Right hindlimb (tissue), 1 donor: ENCODE results near the gene MATN4.

Source experiments
- DNase-seq: peaks from one replicate; pipeline ENCODE4 v3.0.0-alpha.2; 2018

Gene MATN4

GRCh38 chr20:45340236-45340847, 32.2 kb upstream of the MATN4 start:
- no peak for DNase-seq

DNA sequence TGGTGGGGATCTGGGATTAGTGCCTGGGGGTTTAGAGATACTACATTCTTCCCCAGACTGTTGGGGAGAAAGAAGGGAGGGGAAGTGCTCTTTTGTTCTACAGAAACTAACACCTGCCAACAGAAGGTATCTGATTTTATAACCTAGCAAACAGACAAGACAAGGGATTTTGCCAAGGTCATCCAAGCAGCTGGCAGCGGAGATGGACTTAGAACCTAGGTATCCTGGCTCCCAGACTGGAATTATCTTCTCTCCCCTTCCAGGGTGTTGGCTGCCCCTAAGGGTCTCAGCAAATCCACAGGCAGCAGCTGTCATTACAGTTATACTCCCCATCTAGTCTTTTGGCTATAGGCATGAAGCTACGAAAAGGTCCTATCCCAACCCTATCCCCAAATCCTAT, 31.7 kb upstream of the MATN4 start:
- DNase-seq, result no peak

DNA sequence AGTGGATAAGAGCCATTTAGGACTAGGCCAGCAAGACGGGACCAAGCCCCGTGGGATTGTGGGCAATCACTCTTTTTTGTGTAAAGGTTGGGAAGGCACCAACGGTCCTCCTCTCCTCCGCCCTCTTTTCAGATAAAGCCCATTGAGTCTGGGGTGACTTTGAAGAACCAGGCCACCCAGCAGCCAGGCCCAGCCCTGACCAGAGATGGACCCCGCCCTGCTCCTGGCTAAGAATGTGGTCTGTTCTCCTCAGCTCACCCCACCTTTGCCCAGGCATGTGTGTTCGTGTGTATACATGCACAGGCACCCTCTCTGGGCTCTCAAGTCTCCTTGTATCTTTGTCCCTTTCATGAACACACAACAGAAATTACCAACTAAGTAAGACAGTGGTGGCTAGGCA, 31.0 kb upstream of the MATN4 start:
- DNase-seq, result no peak

DNA sequence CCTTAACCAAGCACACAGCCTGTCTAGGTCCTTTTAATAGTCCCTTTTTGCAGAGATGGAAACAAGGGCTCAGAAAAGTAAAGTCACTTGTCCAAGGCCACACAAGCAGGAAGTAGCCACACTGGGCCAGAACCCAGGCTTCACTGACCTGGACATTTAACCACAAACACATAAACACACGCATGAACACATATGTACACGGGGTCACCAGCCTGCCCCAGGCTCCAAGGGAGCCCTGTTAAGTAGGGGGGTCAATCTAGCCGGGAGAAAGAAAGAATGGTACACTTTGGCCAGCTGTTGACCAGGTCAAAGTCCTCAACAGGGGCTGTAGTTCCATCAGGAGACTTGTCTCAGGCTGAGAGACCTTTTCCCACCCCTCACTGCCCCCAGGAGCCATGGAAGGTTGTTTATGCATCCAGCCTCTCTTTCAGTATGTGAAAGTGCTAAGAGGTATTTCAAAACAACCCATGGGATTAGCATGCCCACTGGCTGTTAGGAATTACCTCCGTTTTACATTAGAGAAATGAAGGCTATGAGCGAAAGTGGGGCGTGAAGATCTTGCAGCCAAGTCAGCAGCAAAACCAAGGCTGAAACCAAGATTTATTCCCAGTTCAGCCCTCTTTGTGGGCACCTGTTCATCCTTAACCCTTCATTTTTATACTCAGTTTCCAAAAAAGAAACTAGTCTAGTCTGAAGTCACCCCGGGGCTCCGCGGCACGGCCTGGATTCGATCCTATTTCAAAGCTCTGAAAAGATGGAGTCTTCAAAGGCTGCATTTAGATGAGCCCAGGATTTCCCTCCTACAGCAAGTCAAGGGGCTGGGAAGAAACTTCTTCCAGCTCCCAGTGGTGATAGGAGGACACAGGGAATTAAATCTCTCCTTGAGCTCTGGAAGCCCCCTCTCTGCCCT, 30.3 kb upstream of the MATN4 start:
- no peak for DNase-seq

DNA sequence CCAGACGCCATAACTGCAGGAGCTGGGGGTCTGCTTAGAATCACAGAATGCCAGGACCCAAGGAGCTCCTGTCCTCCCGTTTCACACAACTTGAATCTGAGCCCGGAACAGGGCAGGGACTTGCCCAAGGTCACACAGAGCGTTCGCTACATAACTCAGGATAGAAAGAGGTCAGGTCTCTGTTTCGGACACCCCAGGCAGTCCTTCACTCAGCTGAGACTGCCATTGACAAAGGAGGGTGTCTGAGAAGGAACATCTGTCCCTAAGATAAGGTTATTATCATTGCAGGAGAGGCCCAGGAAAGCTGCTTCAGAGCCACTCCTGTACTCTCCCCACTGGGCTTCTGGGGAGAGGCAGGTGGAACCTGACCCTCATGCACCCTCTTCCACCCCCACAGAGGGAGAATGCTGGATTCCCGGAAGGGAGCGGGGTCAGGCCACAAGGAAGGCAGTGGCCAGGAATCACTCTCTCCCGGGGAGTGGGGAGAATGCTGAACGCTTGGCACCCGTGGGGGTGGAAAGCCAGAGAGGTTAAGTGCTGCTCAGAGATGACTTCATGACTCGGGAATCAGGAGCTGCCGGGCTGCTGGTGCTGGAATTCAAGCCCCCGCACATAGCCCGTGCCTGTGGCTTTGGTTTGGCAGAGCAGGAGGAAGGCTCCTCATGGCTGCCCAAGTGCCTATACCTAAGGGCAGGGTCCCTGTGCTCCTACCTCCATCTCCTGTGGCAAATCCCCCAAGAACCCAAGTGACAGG, 29.4 kb upstream of the MATN4 start:
- peak; percentile 46 for DNase-seq

GRCh38 chr20:45336530-45337366, 28.6 kb upstream of the MATN4 start:
- DNase-seq, result no peak

DNA sequence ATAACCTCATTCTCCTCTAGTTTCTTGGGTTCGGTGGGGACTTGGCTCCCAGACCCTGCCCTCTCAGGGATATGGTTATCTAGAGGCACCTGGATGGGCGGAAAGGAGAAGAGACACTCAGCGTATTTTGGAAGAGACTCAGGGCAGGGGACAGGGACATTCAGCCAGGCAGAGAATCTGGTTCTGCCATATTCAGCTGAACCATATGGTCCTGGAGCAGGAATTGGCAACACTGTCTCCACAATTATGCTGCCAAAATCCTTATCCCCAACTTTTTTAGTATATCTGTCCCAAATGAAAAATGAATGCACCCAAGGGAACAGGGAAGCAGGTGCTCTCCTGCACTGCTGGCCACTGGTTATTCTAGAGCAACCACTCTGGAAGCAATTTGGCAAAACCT, 22.4 kb upstream of the MATN4 start:
- DNase-seq, result no peak

DNA sequence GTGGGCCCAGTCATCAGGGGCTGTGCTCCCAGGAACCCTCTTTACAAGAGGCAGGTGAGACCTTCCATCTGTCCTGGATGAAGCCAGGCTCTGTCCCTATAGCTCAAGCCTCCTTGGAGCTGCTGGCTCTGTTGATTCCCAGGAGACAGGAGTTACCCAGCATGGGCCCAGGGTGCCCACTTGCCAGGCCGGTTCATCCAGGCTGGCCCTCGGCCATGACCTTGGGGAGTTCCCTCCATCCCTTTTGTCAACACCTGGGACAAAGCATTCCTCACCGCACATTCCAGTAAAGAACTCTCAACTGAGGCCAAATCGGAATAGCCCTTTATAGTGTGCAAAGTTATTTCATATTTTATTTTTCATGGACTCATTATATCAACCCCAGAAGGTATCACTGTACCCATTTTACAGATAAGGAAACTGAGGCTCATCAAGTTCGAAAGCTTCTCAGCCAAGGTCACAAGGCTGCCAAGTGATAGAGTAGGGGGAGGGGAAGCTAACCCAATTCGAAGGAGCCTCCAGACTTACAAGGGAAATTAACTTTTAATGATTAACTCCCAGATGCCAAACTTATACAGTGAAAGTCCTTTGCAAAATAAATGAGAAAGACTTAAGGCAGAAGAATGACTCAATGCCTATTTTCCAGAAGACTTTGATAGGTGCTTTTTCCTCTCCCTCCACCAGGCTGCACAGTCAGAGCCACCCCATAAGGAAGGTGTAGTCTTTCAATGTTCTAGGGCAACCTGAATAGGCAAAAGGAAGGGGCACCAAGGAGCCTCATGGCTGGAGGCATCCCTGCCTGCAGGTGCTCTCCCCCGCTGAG, 21.6 kb upstream of the MATN4 start:
- DNase-seq, result no peak

- no peak for DNase-seq
Measured at GRCh38 chr20:45328451-45328850, 20.4 kb upstream of the MATN4 start.

- DNase-seq, result no peak
Measured at GRCh38 chr20:45325371-45325770, 17.3 kb upstream of the MATN4 start.

- DNase-seq, result no peak
Measured at GRCh38 chr20:45323731-45324130, 15.6 kb upstream of the MATN4 start.

DNA sequence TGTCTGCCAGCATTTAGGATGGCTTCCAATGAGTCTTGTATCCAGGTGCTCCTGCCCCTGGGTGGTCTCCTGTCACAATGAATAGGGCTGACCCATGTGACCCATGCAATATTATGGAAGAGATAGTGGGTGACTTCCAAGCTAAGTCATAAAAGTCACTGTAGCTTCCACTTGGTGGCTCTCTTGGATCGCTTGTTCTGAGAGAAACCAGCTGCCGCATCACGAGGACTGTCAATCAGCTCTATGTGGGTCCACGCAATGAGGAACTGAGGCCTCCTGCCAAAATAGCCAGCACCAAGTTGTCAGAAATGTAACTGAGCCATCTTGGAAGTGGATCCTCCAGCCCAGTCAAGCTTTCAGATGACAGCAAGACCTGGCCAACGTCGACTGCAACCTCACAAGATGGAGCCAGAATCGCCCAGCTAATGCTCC, 14.9 kb upstream of the MATN4 start:
- DNase-seq, result no peak

- DNase-seq, result no peak
Measured at GRCh38 chr20:45320948-45321595, 13.0 kb upstream of the MATN4 start.

DNA sequence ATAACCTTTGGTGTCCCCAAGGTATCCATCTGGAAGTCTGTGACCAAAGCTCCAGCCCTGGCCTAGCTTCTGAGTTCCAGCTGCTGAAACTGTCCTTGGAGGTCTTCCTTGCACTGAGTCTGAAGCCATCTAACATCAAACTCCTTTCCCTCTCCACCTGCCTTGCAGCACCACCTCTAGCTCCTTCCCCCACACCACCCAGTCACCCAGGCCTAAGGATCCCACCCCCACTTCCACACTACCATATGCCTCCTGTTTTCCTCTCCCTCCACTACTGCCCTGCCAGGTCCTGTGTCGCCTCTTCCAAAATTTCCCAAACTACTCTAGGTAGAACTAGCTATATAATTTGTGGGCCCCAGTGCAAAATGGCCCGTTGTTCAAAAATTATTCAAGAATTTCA, 10.8 kb upstream of the MATN4 start:
- no peak for DNase-seq

DNA sequence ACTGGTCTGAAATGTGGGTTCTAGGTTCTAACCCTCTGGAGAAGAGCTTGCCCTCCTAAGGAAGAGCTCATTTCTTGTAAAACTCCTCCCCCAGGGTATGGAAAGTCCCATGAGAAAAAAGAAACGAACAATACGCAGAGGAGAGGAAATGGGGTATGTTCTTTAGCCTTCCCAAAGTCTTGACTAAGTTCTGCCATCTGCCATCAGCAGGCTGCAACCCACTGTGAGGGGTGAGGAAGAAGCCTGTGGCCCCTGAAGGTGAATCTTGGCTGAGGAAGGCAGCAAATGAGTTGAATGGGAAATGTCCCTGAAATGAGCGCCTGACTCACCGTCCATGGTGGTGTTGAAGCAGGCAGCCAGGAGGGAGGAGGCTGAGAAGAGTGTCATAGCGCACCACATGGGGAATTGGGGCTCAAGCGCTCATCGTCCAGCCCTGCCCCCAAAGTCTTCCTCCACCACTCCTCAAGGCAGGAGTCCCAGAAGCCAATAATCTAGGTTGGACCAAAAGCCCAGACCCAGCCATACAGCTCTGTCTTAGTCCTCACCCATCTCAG, 10.4 kb upstream of the MATN4 start:
- no peak for DNase-seq

GRCh38 chr20:45317826-45318225, 9.7 kb upstream of the MATN4 start:
- no peak for DNase-seq

GRCh38 chr20:45316150-45317080, 8.3 kb upstream of the MATN4 start:
- DNase-seq, result no peak

DNA sequence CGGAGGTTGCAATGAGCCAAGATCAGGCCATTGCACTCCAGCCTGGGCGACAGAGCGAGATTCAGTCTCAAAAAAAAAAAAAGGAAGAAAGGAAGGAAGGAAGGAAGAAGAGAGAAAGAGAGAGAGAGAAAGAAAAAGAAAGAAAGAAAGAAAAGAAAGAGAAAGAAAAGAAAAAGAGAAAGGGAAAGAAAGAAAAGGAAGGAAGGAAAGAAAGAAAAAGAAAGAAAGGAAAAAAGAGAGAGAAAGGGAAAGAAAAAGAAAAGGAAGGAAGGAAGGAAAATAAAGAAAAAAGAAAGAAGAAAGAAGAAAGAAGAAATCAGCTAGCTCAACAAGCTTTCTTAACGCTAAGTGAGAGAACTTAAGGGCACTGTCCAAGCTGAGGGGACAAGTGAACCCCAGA, 7.6 kb upstream of the MATN4 start:
- no peak for DNase-seq

DNA sequence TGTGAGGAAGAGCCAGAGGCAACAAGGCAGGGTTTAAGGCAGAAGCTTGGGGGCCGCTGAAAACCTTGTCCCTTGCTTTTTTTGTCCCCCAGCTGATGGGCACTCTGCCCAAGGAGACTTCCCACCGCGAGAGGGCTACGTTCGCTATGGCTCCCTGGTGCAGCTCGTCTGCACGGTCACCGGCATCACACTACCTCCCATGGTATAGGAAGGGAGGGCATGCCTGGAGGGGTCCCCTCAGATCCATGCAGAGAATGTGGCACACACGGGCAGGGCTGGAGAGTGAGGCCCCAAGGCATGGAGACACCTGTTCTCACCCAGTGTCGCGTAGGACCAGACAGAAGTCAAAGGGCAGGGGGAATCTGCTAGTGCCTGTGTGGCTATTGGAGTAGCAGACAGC, 5.8 kb upstream of the MATN4 start:
- no peak for DNase-seq
